NCI-H1694 (cell line): ENCODE measurements around the gene IRF2BP2.

Experiments
- DNase-seq: peaks from one replicate; lab custom pipeline; 2025; lab: John Stamatoyannopoulos, UW

IRF2BP2 gene

DNA sequence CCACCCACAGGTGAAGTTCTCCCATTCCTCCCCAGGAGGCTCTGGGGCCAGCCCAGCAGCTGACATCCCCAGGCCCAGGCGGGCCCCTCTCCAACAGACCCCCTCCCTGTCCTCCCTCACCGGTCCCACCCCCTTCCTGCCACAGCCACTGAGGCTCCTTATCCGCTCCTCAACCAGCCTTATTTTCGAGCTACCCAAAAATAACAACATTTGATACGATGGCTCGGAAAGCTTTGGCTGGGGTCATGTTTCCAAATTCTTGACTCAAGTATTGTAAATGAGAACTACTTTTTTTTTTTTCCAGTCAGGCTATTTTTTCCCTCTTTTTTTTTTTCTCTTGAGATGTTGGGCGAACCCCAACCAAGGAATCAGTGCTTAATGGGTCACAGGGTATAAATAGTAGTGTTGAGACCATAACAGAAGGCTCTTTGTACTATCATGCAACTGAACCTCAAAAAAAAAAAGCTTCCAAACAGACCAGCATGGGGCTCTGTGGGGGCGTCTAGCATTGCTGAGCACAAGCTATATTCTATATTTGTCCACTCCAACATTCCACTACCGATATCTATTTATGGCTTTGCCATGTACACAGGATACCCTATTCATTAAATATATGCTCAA is 27.2 kb downstream of the IRF2BP2 start:
- DNase-seq: no peak

DNA sequence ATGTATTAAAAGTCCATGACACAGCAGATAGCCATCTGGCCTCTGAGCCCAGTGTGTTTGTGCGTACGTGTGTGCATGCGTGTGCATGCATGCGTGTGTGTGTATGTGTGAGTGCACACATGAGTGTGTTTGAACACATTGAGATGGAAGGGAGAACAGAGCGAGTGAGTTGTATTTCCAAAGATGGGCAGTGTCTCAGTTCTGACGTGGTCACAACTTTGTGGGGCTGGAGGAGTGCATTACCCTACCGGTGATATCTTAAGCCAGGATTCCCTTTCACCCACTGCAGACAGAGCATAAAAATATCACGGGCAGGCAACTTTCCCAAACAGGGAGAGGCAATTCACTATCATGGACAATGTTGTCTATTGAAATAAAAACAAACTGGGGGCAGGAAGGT is 27.8 kb downstream of the IRF2BP2 start:
- no peak for DNase-seq

DNA sequence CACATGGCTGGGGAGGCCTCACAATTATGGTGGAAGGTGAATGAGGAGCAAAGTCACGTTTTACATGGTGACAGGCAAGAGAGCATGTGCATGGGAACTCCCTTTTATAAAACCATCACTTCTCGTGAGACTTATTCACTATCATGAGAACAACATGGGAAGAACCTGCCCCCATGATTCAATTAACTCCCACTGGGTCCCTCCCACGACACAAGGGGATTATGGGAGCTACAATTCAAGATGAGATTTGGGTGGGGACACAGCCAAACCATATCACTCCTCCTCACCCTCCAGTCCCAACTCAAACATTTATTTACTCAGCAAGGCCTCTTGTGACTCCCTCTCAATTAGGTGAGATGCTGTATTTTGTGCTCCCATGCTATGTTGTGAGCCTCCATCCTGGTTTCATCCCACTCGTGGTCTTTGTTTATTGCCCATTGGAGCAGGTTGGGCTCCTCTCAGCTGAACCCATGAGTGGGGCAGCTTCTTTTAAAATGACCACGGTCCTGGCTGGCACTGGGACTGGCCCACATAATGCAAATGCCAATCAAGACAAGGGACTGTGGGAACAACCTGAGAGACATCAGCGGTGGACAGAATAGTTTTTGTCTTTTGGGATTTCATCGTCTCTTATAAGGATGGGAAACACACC is 28.8 kb downstream of the IRF2BP2 start:
- DNase-seq: no peak

DNA sequence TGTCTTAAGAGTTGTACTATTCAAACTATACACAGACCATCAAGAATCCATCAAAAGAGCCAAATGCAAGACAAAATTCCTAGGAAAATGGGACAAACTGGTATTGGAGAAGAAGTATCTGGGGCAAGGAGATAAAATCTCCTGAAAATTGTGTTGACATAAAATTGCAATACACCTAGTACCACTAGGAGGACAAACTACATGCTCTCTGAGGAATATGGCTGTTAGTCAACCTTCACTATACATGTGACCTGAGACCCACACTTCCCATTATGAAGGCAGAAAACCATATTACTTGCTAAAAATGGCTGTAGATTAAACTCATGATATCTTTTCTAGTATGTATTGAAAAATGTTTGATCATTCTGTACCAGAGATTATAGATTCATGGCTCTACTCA is 30.0 kb downstream of the IRF2BP2 start:
- no peak for DNase-seq

DNA sequence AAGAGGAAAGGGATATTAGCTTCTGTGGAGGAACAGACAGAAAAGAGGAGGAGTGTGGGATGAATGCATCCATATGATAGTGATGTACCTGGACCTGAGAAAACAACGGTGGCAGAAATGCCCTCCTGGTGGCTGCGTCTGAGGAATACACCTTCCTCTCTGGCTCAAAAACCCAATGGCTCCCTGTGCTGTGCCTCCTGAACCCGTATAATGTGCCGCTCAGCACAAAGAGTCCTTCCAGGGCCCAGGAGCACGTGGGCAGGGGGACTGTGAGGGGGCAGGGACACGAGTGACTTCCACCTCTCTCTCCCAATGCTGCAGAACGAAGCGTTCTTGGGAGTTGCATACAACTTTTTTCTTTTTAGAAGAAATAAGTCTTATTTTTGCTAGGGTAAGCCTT is 31.2 kb downstream of the IRF2BP2 start:
- DNase-seq: no peak

DNA sequence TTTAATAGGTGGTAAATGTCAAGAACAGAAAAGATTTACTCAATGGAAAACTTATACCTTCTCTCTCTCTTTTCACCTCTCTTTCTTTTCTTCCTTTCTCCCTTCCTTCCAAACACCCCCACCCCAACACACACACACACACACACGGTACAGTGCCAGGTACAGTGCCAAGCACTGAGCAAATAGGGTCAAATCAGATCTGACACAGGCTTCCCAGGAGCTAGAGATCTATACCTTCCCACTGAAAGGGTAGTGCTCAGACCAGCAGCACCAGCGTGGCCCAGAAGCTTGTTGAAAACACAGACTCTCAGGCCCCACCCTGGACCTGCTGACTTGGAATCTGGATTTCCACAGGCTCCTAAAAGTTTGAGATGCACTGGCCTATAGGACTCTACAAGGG is 31.9 kb downstream of the IRF2BP2 start:
- DNase-seq: no peak

DNA sequence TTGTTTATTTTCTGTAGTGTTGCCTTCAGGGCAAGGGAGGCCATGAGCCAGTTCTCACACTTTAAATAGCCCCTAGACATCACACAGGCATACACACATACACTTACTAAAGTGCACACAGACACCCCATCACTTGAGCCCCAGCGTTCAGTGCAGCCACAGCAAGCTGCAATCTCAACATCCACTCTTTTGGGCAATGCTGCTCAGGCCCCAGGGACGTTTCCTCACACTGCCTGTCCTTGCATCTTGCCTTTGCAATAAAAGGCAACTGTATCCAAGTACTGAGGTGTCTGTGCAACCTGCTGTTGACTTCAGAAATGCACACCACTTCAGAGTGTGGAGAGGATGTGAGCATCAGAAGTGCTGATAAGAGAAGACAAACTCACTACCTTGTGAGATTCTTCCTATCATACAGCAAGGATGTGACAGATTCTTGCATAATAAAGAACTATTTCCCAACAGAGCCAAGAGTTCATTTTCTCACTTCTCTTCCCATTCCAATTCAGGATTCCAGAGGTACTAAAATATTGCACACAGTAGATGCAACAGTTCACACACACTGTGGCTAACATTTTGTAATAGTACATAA is 36.2 kb downstream of the IRF2BP2 start:
- no peak for DNase-seq

DNA sequence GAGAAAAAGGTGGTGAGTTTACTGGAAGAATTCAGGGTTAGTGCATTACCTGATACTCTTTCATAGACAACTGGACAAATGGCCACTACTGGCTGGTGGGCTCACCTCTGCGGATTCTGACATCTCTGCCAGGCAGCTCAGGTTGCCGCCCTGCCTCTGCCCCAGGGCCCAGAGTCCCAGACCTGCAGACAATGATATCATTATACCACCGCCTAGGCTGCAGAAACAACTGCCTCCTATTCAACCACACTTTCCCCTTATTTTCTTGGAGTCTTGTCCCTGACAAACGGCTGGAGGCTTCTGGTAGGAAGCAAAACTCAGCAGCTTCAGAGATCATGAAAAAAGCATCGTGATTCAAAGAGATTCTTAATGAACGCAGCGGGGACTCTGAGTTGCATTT is 37.0 kb downstream of the IRF2BP2 start:
- DNase-seq: no peak

DNA sequence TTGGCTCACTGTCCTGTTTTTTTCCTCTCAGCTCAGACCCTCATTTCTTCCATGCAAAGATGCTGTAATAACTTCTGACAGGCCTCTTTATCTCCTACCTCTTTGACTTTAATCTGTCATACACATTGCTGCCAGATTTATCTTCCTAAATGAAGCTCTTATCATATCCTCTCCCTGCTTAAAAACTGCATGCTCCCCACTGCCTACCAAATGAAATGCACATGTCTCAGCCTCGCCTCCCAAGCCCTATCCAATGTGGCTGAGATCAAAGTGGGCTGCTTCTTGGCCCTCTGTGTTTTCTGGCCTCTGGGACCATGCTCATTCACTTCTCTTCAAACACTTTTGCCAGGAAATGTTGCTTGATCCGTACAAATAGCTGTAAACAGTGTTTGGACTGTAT is 38.3 kb downstream of the IRF2BP2 start:
- DNase-seq: no peak

DNA sequence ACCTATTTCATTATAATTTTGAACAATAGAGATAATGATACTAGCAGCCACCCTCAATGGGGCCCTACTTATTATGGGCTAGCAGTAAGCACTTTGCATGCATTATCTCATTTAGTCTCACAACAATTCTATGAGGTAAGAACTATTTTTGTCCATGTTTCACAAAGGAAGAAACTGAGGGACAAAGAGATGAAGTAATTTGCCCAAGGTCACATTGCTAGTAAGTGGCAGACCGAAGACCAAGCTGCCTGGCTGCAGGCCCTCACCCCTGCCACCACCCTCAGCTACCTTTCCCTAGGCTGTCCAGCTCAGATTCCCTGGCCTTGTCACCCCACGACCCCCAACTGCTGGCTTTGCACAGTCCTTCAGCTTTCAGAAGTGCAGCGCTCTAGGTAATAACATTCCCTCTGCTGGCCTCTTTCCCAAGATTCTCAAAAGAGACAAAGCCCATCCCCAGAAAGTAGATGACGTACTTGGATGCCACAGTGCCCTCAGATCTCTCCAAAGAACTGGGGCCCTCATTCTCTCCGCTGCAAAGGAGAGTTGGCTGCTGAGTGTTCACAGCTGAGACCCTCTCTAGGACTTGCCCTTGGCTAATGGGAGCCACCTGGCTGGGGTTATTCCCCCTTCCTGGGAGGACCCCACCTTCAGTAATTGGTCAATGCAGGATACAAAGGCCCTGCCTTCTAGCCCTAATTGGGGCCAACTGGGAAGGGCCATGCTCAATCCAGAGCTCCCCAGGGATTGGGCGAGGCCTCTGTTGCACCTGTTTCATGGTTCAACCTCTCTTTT is 39.5 kb downstream of the IRF2BP2 start:
- no peak for DNase-seq

DNA sequence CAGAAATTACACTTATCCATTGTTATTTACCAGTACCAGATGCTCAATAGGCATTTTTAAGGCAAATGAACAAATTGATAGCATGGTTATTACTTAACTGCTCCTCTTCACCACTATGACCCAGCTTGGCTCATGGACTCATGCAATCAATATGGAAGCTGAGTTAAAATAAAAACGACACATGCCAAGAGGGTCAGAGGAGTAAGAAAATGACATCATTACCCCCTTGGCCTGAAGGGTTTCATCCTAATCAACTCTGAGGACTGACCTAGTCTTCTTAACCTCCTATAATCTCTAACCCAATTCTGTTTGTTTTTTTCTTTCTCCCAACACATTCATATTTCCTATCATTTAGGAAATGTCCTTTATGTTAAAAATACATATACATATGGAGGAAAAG is 41.6 kb downstream of the IRF2BP2 start:
- DNase-seq: no peak

DNA sequence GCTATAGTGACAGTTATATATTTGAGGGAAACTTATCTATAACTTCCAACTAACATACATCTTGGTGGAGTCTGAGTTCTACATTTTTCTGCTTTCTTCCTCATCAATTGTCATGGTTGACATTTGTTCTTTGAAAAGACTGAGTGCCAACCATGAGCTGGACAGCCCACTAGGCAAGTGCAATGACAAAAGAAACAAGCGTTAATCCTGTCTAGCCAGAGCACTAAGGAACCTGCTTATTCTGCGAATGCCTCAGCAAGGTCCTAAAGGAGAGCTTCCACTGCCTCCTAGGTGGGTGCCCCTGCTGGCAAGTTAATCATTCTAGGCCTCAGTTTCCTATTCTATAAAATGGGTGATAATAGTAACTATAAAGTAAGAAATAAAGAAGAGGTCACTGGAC is 44.8 kb downstream of the IRF2BP2 start:
- DNase-seq: no peak

DNA sequence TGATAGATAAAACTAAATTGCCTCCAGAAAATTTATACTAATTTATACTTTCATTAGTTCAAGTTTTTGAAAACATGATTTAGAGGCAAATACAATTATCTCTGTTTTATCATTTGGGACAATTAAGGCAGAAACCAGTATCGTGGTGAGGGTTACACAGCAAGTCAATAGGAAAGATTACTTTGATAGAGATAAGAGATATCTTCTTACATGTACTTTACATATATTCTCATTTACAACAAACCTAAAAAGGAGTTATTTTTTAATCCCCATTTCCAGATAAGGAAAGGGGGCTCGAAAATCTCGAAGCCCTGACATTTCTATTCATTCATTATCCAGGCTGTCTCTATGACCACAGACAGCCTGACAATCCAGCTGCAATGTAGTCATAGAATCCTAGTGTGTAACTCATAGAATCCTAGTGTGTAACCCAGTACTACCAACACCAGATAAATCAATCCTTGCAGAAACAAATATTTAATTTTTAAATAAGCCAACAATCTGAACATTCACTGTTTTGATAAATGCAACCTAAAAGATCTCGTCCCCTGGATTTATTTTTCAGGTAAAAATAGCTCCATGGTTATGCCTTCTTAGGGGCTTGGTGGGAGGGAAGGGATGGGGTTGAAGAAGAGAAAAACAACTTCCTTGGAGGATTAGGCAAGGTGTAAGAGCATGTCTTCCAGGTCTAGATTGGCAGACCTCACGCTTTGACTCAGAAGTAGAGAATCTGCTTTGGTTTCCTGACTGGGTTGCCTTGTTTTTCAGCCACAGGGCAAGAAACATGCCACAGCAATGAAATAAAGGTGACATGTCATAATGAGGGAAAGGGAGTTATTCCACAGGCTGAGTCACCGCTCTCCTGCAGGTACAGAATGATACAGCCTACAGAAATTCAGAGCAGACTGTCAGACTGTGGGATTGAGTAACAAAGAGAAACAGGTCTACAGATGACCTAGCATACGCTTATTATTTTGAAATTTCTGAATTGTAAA is 45.6 kb downstream of the IRF2BP2 start:
- no peak for DNase-seq

DNA sequence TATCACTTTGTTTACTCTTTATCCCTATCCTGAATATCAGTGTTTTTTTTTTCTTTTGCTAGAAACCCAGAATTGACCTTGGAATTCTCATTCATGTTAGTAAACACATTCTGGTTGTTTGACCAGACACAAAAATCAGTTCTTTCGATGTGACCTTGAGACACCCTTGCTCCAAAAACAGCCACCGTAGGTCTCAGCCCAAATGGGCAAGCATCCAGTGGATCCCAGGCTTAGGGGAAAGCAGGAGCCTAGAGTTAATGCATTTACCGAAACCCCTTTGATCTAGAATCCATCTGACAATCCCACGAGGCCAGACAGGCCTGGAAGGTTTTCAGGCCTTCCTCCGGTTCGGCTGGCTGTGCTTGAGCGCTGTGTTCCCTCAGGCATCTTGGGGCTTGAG is 47.6 kb downstream of the IRF2BP2 start:
- no peak for DNase-seq

DNA sequence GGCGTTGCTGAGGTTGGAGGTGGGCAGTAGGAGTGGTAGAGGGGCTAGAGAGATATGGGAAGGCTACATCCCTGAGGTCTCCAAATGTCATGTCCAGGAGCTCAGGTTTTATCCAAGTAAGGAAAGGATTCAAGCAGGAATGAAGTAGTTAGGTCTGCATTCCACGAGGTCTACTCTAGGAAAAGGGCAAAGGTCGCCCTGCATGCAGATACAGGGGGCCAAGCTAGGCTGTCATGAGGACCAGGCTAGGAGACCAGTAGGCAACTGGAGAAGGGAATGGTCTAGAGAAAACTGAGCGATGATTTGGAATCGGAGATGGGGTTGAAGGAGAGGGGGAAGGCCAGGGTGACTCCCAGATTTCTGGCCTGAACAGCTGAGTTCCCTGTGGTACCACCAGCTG is 48.7 kb downstream of the IRF2BP2 start:
- DNase-seq: no peak

DNA sequence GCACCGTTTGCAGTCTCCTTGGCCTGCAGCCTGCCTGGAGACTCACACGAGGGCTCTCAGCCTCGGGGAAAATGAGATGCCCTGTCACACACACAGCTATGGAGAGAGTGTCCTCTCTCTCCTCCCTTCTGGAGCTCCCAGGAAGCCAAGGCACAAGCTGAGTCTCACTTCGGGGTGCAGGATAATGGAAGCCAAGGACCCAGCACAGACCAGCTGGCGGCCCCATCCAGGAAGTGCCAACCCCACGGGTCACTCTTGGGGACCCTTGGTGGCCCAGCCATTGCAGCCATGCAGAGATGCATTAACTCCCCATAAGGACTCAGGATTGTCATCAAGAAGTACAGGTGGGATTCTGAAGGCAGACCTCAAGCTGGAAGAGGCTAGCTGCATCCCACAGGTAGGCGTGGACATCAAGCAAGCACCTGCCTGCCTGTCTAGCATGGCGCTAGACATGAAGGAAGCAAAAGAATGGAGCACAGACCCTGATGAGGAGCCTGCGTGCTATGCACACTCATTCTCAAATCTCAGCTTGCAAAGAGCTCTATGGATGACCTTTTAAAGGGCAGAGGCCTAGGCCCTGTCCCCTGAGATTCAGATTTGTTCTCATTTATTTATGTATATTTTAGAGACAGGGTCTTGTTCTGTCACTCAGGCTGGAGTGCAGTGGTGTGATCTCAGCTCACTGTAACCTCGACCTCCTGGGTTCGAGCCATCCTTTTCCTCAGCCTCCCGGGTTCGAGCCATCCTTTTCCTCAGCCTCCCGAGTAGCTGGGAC is 49.9 kb downstream of the IRF2BP2 start:
- no peak for DNase-seq

DNA sequence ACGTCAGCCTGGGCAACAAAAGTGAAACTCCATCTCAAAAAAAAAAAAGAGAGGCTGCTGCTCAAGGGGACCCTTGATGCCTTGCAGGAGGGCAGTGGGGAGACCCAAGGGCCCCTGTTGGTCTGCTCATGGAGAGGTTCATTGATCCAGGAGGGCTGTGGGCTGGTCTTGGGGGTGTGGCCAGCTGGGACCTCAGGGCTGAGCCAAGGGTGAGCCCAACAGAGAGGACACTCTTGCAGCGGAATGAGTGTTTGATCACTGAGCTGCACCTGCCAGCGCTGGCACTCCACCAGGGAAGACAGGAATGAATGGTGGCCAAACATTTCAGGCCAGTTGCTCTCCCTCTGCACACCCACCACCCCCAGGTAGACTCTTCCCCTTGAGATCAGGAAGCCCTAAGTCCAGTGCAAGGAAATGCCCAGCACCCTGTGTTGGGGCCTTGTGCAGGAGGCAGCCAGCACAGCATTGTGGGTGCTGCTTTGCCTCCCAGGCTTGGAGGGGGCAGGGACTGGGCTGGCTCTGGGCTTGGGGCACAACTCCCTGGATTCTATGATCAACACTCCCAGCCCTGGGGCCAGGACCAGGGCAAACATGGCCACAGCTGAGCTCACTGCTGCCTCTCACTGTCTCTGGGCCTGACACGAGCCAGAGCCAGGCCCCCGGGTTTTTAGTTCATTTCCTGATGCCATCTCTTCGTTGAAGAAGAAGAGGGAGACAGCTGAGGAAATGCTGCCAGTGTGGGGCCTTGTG is 50.7 kb downstream of the IRF2BP2 start:
- DNase-seq: no peak

DNA sequence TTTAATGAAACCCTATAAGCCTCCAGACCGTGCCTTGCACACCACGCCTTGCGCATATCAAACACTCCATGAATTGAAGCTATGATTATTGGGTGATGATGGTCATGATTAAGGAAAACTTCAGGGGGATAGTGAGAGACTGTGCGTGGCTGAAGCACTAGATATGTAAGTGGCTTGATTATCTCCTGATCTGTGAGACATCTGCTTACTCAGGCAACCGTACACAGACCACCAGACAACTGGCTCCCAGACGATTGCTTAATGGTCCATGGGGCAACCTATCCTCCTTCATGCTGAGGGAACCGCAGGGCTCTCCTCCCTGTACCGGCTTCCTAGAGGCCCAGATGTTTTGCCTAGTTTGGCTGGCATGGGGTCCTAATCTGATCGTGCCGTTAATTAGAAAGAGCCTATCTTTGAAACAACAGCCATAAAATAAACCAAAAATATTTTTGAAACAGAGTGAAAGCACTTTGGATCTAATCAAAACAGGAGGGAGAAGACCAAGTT is 51.6 kb downstream of the IRF2BP2 start:
- DNase-seq: no peak

DNA sequence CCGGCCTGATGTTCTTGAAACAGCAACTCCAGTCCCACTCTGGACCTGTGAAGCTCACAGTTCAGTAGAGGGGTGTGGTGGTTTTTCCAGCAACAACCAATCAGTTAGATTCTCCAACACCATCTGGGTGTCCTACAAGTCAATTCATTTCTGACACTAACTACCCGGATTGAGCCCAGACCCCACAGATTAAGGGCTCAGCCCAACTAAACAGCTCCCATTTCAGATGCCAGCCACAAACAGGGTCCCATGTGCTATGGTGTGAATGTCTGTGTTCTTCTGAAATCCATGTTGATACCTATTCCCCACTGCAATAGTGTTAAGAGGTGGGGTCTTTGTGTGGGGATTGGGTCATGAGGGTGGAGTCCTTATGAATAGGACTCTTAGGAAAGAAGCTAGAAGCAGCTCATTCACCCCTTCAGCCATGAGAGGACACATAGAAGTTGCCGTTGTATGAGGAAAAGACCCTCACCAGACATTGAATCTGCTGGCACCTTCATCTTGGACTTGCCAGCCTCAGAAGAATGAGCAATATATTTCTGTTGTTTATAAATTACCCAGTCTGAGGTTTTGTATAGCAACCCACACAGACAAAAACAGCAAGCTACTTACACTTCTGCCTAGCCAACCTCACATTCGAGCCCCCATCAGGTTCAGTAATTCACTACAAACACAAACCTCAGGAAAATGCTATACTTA is 53.6 kb downstream of the IRF2BP2 start:
- no peak for DNase-seq
